PC-3 (cell line): Measurements from ENCODE around the gene SCIN.

Source experiments
- EZH2 ChIP-seq: fragments of 300-600 bp; sonication (generic); IDR thresholded peaks from one replicate; pipeline ENCODE4 v1.6.1; 2017; ENCODE audit warnings: antibody characterized with exemption, mild to moderate bottlenecking, low read length; ENCODE audit not compliant: unreplicated experiment
- EZH2phosphoT487 ChIP-seq: fragments of 300-600 bp; sonication (generic); IDR thresholded peaks from 2 replicates; pipeline ENCODE4 v1.6.1; 2018; ENCODE audit warnings: mild to moderate bottlenecking, antibody characterized with exemption, low read length, borderline replicate concordance
- TF ChIP-seq, protein P1 (sequence below): fragments of 300-600 bp; sonication (generic); conservative IDR thresholded peaks from 2 replicates; pipeline ENCODE4 v1.5.1; 2017; ENCODE audit warnings: antibody characterized with exemption, low read depth, mild to moderate bottlenecking, low read length

DNA sequence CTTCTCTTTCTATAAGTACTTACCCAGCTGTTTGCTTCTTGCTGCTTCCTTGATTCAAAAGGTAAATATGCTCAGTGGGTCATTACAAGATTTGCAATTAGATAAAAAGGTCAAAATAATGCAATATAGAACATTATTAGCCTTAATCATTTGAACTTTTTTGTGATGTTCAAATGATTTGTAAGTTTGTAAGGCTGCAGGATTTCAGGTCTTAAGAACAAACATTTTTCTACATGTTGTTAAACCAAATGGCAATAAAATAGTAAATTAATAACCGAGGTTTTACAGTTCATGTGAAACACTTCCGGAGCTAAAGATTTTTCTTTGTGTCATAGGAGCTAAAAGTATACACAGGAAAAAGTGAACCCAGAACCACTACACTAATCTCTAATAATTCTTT is 16.2 kb upstream of the SCIN start:
- TF ChIP-seq, protein P1, sequence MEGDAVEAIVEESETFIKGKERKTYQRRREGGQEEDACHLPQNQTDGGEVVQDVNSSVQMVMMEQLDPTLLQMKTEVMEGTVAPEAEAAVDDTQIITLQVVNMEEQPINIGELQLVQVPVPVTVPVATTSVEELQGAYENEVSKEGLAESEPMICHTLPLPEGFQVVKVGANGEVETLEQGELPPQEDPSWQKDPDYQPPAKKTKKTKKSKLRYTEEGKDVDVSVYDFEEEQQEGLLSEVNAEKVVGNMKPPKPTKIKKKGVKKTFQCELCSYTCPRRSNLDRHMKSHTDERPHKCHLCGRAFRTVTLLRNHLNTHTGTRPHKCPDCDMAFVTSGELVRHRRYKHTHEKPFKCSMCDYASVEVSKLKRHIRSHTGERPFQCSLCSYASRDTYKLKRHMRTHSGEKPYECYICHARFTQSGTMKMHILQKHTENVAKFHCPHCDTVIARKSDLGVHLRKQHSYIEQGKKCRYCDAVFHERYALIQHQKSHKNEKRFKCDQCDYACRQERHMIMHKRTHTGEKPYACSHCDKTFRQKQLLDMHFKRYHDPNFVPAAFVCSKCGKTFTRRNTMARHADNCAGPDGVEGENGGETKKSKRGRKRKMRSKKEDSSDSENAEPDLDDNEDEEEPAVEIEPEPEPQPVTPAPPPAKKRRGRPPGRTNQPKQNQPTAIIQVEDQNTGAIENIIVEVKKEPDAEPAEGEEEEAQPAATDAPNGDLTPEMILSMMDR, result no peak
- TF ChIP-seq EZH2phosphoT487 (no peak), EZH2 (no peak)
